Activated CD4-positive, CD25-positive, alpha-beta regulatory T cell treated with anti-CD3 and anti-CD28 coated beads, Interleukin-2, amount 50 U/mL, for 16 hours (primary cell): Measurements from ENCODE around the gene PSMG2.

ENCODE experiments used
- DNase-seq: peaks from one replicate; pipeline ENCODE4 v3.0.0-alpha.2; 2020; ENCODE audit warnings: low read depth, low spot score

The PSMG2 gene

GRCh38 chr18:12765586-12765985 is 62.7 kb downstream of the PSMG2 start:
- DNase-seq, result no peak

- DNase-seq, result no peak
Measured at GRCh38 chr18:12766986-12767433, 64.2 kb downstream of the PSMG2 start.

GRCh38 chr18:12767580-12768155 is 64.8 kb downstream of the PSMG2 start:
- no peak for DNase-seq

GRCh38 chr18:12768625-12769024 is 65.8 kb downstream of the PSMG2 start:
- no peak for DNase-seq

- no peak for DNase-seq
Measured at GRCh38 chr18:12769136-12769535, 66.3 kb downstream of the PSMG2 start.

- DNase-seq, result no peak
Measured at GRCh38 chr18:12769644-12770440, 67.0 kb downstream of the PSMG2 start.

GRCh38 chr18:12770469-12771219 is 67.8 kb downstream of the PSMG2 start:
- no peak for DNase-seq

GRCh38 chr18:12772111-12772510 is 69.3 kb downstream of the PSMG2 start:
- no peak for DNase-seq

GRCh38 chr18:12773369-12773768 is 70.5 kb downstream of the PSMG2 start:
- no peak for DNase-seq

GRCh38 chr18:12774982-12775381 is 72.1 kb downstream of the PSMG2 start:
- DNase-seq, result no peak
